LNCaP clone FGC (cell line): ENCODE results near the gene GUF1.

ENCODE experiments used
- DNase-seq: peaks from one replicate; pipeline ENCODE4 v3.0.0-alpha.2; 2011; ENCODE audit warnings: low read depth
- H3K4me3 ChIP-seq: 2 replicates; pipeline ENCODE4 v1.5.1; 2011; ENCODE audit warnings: mild to moderate bottlenecking, low read depth, low read length, control low read depth
- TF ChIP-seq, protein P1 (sequence below): IDR thresholded peaks from 2 replicates; pipeline ENCODE4 v1.5.1; 2012; ENCODE audit warnings: mild to moderate bottlenecking; ENCODE audit not compliant: control insufficient read depth, insufficient read depth; ENCODE audit errors: extremely low read depth

Gene GUF1

DNA sequence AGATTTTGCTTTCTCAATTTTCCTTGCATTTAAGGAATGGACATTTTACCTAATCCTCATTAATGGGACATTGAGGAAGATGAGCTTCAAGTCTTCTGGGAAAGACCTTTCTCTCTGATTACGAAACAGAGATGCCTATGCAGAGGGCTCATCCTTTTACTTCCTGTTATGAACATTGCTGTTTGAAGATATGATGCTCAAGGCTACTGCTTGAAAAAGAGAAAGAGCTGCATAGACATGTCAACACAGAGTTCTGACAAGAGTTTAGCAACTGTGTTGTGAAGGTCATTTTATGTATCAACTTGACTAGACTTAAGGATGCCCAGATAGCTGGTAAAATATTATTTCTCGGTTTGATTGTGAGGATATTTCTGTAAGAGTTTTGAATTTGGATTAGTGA, 62.0 kb downstream of the GUF1 start:
- TF ChIP-seq, protein P1, sequence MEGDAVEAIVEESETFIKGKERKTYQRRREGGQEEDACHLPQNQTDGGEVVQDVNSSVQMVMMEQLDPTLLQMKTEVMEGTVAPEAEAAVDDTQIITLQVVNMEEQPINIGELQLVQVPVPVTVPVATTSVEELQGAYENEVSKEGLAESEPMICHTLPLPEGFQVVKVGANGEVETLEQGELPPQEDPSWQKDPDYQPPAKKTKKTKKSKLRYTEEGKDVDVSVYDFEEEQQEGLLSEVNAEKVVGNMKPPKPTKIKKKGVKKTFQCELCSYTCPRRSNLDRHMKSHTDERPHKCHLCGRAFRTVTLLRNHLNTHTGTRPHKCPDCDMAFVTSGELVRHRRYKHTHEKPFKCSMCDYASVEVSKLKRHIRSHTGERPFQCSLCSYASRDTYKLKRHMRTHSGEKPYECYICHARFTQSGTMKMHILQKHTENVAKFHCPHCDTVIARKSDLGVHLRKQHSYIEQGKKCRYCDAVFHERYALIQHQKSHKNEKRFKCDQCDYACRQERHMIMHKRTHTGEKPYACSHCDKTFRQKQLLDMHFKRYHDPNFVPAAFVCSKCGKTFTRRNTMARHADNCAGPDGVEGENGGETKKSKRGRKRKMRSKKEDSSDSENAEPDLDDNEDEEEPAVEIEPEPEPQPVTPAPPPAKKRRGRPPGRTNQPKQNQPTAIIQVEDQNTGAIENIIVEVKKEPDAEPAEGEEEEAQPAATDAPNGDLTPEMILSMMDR: no peak
- no peak for DNase-seq
- no peak overlapping the region for H3K4me3 ChIP-seq
